Stimulated activated CD8-positive, alpha-beta memory T cell treated with anti-CD3 and anti-CD28 coated beads, Interleukin-7, amount 100 ng/mL, for 24 hours (primary cell): Measurements from ENCODE around the gene ZMYND11.
"Not testable (repeated sequence)": the region's sequence is repeated elsewhere in the genome, so short reads cannot be mapped to it uniquely, and the experiment has no call there.

Source experiments
- DNase-seq: peaks from one replicate; pipeline ENCODE4 v3.0.0-alpha.2; 2020; ENCODE audit warnings: low read depth

Gene ZMYND11

DNA sequence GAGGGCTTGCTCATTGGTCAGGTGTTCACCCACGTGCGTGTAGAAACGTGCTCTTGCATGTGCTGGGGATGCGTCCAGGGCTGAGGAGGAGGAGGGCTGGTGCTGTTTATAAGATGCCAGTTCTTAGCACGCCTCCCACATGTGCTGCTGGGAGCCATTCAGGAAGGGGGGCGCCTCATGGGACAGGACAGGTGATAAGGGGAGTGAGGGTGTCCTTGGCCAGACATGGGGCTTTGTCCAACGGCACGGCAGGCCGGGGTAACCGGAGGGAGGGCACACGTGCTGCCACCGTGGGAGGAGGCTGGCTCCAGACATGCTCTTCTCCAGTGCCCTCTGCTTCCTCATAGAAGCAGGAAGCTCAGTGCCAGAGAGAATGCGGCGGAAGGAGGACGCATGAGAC is 150.0 kb downstream of the ZMYND11 start:
- no peak for DNase-seq

DNA sequence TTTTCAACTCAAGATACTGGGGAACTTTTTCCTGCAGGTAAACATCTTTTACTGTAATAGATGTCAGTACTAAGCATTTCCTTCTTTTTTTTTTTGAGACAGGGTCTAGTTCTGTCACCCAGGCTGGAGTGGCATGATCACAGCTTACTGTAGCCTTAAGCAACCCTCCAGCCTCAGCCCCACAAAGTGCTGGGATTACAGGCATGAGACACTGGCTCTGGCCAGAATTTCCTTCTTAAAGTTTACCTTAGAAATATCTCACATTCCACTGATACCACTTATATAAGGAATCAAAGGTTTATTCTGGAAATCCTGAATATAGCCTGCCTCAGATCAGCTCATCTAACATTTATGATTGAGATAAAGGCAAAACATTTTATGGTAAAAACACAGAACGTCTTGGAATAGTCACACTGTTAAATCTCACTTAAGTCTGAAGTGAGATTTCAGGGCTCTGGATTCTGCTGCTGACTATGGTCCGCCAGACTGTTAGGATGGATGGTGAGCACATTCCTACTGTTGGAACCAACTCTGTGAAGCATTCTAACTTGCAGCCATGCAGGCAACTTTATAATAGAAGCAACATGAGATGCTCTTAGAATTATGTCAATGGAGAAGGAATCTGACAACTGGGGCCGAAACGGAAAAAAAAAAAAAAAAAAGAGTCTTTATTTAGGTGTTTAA is 151.9 kb downstream of the ZMYND11 start:
- no peak for DNase-seq

DNA sequence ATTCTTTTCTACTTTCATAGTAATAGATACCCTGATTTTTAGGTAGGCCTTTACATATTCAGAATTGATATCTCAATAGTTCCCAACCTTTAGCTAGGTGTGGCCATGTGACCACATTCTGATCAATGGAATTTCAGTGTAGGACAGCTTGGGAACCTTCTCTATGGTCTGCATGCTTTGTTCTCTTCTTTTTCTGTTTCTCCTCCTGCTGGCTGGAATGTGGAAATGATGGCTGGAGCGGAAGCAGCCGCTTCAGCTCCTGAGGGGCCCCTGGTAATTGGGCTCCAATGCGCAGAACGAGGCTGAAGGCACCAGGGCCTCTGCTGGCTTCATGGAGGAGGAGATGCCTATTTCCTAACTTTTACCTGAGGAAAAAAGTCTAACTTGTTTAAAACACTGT is 152.6 kb downstream of the ZMYND11 start:
- no peak for DNase-seq

DNA sequence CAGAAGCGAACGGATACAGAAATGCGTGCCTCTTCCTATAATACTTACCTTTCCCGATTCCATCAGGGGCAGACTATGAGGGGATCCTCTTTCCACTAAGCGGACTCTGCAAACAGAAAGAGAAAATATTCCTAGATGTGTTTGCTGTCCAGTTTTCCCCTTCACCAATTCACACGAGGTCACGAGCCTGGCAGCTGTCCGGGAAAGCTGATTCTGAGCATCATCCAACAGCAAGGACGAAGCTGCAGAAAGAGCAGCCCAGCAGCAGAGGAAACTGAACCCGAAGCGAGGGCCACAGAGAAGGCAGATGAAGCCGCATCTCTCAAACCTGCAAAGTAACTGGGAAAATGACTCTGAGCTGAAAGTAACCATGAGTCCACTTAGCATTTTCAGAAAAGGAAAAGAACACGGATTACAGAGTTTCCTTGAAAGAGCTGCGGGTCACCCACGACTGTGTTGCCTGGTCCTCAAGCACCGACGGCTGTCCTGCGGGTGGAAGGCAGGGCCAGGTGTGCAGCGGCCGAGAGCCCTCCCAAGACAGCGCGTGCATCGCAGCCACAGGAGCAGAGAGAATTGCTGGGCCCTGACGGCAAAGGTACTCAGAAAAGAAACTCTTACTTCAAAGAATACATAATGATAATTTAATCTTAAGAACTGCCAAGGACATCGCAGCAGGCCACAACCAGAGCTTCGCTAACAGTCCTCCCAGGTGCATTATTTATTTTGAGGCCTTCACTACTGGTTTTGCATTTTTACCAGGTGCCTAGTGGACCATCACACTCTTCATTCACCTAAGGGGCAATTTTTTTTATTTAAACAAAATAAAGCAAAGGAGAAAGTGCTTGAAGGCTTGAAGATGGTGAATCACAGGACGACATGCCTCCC is 153.3 kb downstream of the ZMYND11 start:
- no peak for DNase-seq

DNA sequence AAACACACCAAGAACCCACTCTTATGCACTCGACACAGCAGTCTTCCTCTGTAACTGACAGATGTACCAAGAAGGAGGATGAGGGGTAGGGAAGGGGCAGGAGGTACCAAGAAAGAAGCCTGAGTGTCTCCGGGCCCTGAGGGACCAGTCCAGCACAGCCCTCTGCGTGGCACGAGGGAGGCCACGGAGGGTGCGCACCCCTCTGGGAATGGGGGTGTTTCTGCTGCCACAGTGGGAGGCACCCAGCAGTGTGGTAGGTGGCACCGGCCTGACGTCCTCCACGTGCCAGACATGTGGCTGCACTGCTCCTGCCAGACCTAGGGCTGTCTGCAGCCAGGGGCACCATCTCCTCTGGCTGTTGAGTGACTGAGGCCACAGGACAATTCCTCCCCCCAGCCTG is 154.3 kb downstream of the ZMYND11 start:
- DNase-seq = no peak

DNA sequence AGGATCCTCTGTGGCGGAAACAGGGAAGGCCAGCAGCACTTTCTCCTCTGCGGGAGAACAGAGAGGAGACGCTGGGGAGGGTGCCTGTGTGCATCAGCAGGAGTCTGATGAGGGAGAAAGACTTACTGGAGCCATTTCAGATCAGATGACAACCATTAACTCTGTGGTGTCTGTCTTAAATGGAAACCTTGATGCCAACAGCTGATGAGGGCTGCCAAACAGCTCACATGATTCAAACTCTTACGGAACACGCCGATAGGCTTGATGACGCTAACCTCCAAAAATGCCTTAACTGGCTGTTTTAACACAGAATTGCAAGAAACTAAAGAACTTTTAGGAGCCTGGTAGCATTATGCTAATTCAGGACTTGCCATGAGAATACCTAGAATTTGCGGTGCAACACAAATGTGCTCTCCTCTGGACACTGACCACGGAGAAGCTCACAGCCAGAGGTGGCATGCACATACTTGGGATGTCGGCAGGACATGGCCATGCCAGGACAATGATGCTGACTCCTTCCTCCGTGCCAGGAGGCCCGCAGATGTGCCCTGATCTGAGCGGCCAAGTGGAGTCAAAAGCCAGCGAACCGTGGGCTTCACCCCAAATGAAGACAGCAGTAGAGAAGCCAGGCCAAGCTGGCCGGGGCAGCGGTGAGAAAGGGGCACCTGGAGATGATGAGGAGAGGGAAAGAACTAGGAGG is 154.9 kb downstream of the ZMYND11 start:
- DNase-seq = no peak

DNA sequence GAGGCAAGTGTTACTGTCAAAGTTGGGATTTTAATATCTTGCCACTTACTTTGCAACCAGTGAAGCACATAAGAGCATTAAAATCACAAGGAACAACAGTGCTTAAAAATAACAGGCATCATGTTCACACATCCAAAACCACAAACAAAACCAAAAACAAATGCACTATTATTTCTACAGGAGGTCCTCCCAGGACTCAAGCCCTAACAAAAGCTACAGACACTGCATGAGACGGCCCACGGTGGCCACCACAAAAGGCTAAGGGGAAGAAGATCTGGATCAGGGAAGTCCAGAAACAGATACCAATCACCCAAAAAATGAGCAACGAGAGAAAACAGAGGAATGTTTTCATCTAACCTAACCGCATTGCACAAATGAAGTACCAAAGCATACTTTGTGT is 158.4 kb downstream of the ZMYND11 start:
- no peak for DNase-seq

DNA sequence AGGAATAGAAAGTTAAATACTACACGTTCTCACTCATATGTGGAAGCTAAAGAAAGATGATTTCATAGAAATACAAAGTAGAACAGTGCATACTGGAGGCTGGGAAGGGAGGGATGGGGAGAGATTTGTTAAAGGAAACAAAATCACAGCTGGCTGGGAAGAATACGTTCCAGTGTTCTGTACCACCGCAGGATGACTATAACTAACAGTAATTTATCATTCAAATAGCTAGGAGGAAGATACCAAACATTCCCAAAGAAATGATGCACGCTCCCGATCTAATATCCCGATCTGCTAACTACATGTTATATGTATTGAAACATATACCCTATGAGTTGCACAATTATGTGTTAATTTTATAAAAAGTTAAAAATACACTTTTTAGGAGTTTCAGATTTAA is 162.3 kb downstream of the ZMYND11 start:
- no peak for DNase-seq

DNA sequence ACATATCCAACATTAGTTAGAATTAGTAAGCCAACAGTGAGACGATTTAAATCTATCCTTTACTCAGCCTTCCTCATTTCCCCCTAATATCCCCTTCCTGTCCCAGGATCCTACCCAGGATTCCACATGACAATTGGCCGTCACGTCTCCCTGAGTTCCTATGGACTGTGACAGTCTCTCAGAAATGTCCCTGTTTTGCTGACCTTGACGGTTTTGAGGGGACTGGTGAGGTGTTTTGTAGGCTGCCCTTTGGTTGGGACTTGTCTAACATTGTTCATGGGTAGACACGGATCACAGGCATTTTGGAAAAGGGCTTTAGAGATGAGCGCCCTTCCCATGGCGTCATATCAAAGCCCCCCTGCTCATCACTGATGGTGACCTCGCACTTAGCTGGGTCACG is 162.8 kb downstream of the ZMYND11 start:
- DNase-seq = no peak

DNA sequence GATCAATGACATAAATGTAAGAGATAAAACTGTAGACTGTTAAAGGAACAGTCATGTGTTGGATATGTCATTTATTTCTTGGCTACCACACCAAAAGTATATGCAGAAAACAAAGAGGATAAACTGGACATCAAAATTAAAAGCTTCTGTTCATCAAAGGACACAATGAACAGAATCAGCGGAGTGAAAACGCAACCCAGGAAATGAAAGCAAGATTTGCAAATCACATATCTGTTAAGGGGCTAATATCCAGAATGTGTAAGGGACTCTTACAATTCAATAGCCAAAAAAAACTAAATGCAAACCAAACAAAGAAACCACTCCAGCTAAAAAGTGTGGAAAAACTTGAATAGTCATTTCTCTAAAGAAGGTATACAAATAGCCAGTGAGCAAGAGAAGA is 164.3 kb downstream of the ZMYND11 start:
- DNase-seq = no peak

DNA sequence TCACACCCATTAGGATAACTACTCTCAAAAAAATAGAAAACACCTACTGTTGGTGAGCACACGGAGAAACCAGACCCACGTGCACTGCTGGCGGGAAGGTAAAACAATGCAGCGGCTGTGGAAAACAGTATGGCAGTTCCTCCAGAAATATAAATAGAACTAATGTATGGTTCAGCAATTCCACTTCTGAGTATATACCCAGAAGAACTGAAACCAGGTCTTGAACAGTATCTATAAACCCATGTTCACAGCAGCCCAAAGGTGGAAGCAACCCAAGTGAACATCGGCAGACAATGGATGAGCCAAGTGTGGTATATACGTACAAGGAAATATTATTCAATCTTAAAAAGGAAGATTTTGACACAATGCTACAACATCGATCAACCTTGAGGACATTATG is 164.7 kb downstream of the ZMYND11 start:
- no peak for DNase-seq

DNA sequence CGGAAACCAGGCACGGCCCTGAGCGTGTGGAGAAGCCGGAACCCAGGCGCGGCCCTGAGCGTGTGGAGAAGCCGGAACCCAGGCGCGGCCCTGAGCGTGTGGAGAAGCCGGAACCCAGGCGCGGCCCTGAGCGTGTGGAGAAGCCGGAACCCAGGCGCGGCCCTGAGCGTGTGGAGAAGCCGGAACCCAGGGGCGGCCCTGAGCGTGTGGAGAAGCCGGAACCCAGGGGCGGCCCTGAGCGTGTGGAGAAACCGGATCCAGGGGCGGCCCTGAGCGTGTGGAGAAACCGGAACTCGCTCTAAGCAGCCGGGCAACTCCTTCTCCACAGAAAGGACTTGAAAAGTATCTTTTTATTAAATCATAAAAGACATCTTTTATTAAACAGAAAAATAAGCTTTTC is 165.3 kb downstream of the ZMYND11 start:
- not testable (repeated sequence) for DNase-seq

DNA sequence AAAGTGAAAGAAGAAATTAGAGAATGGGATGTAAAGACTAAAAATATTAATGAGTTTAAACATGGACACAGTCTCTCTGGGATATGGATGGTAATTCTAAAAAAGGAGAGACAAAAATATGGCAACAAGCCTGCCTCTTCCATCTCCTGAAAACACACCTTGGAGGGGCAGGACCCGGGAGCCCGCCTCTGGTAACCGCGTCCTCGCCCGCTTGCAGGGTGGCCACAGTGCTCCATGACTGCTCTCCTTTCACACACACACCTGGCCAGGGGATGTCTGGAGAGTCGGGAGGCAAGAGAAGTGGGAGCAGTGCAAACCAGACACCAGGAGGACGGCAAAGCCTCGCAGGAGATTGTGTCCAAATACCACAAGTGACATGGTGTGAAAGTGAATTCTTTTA is 166.3 kb downstream of the ZMYND11 start:
- DNase-seq = no peak
